LoVo (cell line): Measurements from ENCODE around the gene MPIG6B.
A peak's percentile ranks its signal among the peaks of the same experiment; 100 is the strongest.

Source experiments
- DNase-seq: peaks from one replicate; pipeline ENCODE4 v3.0.0-alpha.2; 2016; ENCODE audit warnings: low spot score

The MPIG6B gene

DNA sequence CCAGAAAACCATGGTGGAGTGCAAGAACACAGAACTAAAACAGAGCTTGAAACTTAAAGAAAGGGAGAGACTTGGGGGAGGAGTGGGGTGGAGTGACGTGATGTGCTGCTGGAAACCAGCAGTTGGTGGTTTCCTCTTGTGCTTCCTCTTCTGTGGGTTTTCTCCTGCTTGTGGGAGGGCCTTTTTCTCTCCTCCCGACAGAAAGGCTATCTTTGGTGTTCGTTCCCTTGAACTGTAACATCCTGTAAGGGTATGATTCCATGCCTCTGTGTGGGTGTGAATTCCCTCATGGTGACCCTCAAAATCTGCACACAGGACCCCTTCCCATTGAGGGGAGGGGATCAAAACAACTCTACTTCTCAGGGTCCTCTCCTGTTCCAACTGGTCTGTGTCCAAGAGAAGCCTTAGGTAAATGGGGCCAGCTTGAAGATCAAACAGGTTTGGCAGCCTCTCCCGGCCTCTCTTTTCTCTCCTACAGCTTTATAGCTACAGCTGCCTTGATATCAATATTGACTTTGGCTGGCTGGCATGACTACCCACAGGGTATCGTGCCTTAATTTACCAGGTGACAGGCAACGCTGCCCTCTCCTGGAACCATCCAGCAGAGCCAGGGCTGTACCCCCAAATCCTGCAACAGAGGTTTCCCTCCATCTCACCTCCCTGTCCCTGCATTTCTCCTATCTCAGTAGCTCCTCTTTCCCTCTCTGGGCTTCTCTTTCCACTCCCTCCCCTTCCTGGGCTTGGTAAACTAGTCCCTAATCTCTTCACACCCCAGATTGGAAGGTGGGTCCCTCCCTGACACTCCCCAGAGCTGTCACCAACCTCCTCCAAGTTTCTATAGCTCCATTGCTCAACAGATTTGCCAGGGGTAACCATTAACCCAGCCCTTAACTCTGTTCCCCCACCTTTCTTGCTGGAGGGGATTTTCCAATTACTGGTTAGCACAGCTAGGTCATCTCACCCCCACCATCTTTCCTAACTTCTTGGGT lies 15.1 kb downstream of the MPIG6B start:
- DNase-seq, result peak; percentile 80

DNA sequence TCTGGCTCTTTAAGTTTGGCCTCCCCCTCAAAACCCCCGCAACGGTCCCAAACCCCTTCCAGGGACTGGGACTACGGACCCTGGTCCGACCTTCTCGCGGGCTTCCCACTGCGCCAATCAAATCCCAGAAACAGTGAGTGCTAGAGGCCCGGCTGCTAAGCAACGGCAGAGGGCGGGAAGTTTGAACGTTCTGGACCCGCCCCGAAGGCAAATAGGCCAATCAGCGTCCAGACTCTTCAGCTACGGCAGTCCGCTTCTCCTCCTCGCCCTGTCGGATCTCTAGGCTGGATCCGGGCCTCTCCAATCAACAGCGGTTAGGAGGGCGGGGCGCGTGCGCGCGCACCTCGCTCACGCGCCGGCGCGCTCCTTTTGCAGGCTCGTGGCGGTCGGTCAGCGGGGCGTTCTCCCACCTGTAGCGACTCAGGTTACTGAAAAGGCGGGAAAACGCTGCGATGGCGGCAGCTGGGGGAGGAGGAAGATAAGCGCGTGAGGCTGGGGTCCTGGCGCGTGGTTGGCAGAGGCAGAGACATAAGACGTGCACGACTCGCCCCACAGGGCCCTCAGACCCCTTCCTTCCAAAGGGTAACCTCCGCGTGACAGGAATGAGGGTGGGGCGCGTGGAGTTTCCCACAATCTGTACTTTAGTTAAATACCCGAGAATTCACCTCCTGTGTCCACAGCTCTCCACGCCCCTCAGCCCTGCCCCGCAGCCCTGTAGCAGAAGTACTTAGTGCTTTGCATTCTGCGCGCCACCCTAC lies 16.6 kb downstream of the MPIG6B start, which contains the start of gene MSH5:
Gene MSH5, plus strand, starts transcription at position 367 of the 758 bp plus-strand sequence. CDS start 462 bp downstream, outside the sequence.
- peak; percentile 99 for DNase-seq

DNA sequence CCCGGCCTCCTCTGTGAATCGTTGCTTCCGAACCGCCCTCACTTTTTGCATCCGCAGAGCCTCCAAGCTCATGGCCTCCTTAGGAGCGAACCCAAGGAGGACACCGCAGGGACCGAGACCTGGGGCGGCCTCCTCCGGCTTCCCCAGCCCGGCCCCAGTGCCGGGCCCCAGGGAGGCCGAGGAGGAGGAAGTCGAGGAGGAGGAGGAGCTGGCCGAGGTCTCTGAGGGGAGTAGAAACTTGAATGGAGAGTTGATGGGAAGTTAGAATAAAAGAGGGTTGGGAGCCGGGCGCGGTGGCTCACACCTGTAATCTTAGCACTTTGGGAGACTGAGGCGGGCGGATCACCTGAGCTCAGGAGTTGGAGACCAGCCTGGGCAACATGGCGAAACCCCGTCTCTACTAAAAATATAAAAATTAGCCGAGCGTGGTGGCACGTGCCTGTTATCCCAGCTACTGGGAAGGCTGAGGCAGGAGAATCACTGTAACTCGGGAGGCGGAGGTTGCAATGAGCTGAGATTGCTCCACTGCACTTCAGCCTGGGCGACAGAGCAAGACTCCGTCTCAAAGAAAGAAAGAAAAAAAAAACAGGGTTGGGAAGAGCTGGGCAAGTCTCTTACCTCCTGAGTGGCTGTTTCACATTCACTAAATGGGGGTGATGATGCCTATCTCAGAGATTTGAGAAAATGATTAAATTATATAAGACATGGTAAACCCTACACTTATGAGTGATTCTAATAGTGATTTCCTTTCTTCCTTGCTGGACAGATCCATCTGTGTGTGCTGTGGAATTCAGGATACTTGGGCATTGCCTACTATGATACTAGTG lies 17.4 kb downstream of the MPIG6B start:
- DNase-seq, result no peak

GRCh38 chr6:31741815-31742214 lies 18.6 kb downstream of the MPIG6B start:
- no peak for DNase-seq

DNA sequence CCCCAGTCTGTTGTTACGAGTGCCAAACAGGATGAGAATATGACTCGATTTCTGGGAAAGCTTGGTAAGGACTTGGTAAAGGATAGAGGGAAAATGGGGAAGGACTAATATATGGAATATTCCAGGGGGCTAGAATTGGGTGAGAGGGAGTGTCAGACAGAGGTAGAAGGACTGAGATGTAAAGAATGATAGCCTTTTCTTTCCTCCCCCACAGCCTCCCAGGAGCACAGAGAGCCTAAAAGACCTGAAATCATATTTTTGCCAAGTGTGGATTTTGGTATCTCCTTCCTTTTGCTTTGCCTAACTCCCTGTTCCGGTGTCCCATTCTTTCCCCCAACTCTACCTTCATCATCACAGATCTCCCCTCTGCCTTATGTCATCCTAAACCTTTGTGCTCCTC lies 19.7 kb downstream of the MPIG6B start:
- no peak for DNase-seq

DNA sequence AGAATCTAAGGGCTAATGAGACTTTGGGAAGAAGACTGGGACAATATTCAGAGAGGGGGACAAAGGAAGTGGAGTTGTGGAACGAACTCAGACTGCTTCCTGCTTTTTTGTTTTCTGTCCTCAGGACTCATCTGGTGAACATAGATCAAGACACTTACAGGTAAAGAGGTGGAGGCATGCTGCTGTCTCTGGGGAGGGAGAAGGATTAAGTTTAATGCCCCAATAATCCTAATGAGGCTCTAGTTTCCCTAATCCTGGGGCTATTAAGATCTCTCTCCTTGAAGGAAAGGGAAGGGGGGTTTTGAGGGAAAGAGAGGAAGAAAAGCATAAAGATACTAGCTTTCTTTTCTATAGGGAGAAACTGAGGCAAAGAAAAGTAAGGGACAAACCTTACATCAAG lies 21.2 kb downstream of the MPIG6B start:
- DNase-seq, result no peak

DNA sequence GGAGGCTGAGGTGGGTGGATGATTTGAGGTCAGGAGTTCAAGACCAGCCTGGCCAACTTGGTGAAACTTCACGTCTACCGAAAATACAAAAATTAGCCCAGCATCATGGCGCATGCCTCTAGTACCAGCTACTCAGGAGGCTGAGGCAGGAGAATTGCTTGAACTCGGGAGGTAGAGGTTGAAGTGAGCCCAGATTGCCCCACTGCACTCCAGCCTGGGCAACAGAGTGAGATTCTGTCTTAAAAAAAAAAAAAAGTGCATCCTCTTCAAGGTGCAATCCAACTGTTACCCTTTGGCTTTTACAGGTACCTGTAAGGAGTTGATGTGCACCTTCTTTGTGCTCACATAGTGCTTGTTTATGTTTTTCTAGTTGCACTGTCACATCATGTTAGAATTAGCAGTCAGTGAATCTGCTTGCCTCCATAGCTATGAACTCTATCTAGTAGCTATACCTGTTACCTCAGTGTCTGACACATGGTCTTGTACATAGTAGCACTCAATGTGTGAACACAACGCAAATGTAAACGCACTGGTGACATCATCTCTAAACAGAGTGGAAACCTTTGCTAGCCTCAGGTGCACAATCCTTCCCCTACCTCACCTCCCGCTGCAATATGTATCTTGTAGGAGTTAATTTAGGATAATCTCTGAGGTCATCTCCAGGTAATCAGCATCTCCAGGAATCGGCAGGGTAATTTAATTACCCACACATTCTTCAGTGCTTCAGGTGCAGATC lies 26.3 kb downstream of the MPIG6B start:
- DNase-seq, result no peak

GRCh38 chr6:31750411-31751022 lies 27.3 kb downstream of the MPIG6B start:
- DNase-seq, result no peak

DNA sequence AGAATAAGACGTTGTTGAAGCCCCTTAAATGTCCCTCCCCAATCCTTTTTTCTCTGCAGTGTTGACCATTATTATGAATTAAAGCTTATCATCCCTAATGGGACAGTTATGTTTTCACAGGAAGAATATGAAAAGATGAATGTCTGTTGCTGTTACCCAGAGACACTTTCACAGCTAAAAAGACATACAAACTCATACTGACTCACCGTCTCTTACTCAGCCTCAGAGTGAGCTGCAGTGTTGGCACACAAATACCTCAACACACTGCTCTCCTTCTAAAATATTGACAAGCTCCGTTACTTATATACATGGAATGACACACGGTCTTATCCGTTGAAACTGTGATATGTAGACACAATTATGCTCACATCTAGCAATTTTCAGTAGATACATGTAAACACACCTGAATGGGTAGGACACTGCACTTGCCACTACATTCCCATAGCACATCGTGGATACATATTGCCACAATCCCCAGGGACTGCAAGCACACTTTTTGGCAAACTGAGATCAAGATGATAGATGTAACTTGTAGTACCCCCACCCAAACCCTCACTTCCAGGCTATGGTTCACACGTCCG lies 29.7 kb downstream of the MPIG6B start:
- DNase-seq, result no peak

GRCh38 chr6:31758281-31758680 lies 35.1 kb downstream of the MPIG6B start:
- no peak for DNase-seq

GRCh38 chr6:31760790-31761189 lies 37.6 kb downstream of the MPIG6B start:
- no peak for DNase-seq

GRCh38 chr6:31761343-31761742 lies 38.2 kb downstream of the MPIG6B start:
- DNase-seq, result no peak

DNA sequence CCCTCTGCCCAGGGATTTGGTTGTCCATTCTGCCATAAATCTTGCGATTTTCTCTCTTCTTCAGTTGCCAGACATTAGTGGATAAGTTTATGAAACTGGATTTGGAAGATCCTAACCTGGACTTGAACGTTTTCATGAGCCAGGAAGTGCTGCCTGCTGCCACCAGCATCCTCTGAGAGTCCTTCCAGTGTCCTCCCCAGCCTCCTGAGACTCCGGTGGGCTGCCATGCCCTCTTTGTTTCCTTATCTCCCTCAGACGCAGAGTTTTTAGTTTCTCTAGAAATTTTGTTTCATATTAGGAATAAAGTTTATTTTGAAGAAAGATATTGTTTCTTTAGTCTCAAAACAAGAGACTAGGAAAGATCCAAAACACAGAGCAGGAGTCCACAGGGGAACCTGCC lies 39.2 kb downstream of the MPIG6B start, which contains the start of gene SAPCD1:
Gene SAPCD1, plus strand, starts transcription at position 301 of the 400 bp plus-strand sequence. CDS start 399 bp downstream, outside the sequence.
- no peak for DNase-seq

DNA sequence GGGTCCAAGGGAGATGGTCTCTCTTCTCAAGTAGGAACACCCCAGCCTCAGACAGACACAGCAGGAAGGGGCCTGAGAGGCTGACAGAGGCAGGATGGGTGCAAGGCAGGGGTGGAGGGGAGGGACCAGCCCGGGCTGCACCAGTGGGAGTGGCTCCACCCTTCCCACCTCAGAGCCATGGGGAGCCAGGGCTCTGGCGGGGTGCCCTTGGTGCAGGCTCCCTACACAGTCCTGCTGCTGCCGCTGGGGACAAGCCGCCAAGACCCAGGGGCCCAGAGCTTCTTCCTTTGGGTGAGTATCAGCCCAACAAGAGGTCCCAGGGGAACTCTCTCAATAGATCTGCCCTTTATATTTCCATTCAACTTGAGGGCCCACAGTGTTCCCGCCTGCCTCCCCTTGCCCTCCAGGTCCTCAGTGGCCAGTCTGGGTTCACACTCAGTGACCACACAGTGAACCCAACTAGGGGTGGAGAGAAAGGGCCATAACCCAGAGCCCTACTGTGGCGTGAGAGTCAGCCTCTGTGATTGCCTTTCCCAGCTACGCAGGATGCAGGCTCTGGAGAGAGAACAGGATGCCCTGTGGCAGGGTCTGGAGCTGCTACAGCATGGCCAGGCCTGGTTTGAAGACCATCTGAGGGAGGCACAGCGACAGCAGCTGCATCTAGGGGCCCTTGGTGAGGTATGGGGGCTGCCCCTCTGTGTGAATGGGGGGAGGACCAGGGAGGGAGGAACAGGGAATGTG lies 39.9 kb downstream of the MPIG6B start:
- DNase-seq, result no peak

DNA sequence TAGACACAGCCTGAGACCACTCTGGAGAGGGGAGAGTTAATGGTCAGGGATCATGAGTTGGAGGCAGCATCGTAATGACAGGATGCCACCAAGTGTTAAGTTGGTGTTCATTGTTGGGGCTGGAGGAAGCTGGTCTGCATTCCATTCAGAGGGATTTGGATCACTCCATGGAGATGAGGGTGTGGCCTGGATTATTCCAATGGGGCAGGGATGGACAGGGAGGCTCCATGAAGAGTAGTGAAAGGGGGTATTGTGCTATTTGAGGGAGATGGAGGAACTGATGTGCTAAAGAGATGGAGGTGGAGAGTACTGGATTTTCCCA lies 40.4 kb downstream of the MPIG6B start:
- DNase-seq, result no peak

DNA sequence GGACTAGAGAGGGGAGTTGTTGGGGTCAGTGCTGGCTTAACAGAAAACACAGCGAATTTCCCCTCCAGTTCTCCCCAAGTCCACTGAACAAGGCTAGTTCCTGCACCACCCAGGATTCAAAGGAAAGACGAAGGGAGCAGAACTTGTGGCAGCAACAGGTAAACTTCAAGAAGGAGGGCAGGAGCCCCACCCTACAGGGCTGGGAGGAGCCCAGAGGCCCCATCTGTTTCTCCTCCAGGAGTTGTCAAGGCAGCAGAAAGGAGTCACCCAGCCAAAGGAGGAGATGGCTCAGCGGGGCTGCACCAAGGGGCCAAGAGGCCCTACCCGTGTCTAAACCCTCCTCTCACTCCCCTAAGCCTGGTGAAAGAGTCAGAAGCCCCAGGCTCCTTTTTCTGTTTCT lies 41.0 kb downstream of the MPIG6B start:
- no peak for DNase-seq

DNA sequence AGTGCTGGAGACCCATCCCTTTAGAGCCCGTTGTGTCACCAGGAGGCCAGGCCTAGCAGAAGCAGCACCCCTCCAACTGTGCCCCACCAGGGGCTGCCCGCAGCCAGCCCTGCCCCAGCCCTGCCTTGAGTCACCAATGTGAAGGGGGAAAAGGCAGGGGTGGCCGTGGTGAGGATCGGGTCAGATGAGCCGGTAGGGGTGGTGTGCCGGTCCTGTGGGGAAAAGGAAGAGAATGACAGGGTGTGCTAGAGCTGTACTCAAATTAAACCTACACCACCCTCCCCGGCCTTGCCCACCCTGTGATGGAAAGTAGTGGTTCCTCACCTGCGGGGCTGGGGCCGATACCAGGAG lies 42.4 kb downstream of the MPIG6B start:
- DNase-seq, result no peak

DNA sequence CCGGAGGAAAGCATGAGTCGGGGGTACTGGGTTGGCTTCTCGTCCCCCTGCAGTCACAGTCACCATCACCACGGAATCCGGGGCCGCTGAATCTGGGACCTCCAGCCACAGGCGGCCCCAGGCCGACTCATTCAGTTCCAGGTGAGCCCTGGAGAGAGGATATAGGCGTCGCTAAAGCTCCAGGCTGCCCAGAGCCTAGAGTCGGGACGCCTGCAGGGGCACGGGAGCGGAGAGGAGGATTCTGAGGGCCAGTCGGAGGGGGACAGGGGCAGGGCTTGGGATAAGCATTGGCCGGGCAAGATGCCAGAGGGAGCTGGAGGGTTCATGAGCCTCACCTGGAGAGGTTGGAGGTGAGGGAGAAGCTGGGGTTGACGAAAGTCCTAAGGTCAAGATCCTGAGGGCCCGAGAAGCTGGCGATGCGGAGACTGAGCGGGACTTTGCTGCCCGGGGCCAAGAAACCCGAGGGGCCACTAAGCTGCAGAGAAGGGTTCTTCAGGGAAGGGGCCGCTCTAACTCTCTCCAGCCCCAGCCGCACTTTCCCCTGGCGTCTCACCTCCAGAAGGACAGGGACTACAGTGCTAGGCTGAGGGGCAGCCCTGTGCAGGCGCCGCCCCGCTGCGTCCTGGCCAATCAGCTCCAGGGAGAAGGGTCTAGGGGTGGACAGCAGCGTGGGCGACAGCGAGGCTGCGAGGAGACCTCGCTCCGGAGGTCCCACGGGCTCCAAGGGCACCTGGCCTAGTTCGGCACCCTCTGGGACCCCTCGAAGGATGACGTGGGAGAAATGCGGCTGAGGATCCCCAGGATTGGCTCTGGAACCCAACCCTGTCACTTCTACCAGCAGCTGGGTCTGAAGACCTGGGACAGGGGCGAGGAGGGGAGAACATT lies 43.0 kb downstream of the MPIG6B start:
- no peak for DNase-seq

- no peak for DNase-seq
These were observed 44.0 kb downstream of the MPIG6B start for GRCh38 chr6:31767096-31767645.
